GM12873 (cell line): ENCODE measurements around the gene CDH13.

Source experiments
- TF ChIP-seq, protein P1 (sequence below): IDR thresholded peaks from 2 replicates; pipeline ENCODE4 v1.5.1; 2012; ENCODE audit warnings: low read depth, mild to moderate bottlenecking, moderate library complexity, low read length, control low read depth; ENCODE audit not compliant: insufficient read depth; ENCODE audit errors: missing control alignments

CDH13 gene

DNA sequence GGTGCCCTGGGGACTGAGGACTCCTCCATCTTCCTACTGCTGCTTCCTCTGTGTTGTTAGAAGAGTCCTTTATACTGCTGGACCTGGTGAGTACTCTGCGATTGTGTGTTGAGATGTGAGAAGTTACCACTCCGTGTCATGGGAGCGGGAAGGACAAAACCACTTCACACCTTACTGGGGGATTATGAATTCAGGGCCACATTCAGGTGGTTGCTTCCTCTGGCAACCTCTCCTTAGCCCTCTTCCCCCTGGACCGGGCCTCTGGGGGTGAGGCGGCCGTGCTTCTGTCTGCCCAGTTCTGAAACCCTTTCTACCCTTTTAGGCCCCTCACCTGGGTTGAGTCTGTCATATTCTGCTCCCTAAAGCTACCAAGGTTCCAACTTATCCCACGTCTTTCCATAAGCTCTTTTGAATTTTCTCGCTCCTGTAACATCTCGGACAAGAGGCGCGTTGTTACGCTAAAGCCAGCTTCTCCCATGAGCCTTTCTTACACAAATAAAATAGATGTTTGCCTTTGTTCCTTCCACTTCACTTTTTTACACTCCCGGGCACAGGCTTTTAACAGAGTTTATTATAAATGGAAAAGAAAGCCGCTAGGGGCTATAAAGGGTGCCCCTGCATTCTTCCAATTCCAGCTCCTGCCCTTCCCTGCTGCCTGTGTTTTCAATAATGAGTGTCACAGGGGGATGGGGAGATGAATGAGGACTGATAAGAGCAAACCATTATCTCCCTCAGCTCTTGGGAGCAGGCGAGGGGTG lies 20.7 kb upstream of the CDH13 start:
- TF ChIP-seq, protein P1, sequence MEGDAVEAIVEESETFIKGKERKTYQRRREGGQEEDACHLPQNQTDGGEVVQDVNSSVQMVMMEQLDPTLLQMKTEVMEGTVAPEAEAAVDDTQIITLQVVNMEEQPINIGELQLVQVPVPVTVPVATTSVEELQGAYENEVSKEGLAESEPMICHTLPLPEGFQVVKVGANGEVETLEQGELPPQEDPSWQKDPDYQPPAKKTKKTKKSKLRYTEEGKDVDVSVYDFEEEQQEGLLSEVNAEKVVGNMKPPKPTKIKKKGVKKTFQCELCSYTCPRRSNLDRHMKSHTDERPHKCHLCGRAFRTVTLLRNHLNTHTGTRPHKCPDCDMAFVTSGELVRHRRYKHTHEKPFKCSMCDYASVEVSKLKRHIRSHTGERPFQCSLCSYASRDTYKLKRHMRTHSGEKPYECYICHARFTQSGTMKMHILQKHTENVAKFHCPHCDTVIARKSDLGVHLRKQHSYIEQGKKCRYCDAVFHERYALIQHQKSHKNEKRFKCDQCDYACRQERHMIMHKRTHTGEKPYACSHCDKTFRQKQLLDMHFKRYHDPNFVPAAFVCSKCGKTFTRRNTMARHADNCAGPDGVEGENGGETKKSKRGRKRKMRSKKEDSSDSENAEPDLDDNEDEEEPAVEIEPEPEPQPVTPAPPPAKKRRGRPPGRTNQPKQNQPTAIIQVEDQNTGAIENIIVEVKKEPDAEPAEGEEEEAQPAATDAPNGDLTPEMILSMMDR = no peak

DNA sequence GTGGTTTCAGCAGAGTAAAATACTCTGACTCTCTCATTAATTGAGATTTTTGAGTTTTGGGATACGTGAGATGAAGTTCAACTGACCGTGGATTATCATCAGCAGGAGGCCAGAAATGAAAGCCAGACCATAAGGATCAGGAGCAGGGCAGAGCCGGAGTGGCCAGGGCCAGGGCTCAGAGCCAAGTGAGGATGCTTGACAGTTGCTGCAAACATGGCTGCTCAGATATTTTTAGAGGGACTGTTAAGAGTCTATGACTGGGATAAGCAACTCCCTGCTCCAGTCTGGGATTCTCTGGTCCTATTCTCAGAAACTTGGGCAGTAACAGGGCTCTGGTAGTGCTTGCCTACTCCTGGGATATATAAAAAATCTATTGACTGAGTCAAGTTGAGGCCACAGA lies 17.6 kb upstream of the CDH13 start:
- TF ChIP-seq, protein P1 = no peak

DNA sequence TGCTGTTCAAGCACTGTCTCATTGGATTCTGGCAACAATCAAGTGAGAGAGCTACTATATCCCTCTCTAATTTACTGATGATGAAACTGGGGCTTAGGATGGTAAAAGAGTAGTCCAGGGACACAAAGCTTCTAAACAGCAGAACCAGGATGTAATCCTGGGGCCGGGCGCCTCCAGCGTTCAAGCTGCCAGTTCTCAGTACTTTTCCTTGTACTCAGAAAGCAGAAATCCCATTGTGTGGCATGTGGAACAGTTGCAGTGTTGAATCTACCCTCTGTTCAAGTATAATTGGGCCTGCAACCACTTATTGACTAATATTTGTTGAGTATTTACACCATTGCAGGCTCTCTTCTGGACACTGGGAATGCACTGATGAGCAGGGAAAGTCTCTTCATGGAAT lies 14.5 kb upstream of the CDH13 start:
- TF ChIP-seq, protein P1 = no peak

DNA sequence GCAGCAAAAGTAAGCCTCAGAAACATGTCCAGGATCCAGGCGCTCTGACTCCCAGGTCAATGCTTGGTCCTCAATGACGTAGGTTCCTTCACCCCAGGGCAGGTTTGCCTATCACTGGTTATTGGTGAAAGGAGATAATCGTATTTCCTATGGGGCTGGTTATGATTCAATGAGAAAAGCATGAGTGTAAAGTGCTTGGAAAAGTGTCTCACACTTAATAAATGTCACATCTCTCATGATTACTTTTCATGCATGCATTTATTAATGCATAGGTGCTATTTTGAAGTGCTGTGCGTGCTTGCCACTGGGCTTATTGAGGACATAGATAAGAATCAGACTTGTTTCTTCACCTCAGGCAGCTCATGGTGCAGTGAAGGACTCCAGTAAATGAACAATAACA lies 10.4 kb upstream of the CDH13 start:
- TF ChIP-seq, protein P1 = no peak

DNA sequence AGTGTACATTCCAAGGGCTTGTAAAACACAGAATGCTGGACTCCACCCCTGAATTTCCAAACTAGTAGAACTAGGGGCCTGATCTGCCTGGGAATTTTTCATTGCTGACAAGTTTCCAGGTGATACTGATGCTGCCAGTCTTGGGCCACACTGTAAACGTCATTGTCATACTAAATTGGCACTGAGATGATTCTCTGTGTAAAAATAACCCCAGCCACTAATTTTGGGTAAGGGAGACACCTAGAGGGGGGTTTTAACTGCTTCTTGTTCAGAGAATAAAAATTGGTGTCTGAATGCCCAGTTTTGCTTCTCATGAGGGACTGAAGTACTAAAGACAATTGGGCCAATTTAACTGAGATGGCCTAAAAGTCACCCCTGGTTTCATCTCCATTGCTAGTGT lies 5.0 kb upstream of the CDH13 start:
- TF ChIP-seq, protein P1 = no peak

DNA sequence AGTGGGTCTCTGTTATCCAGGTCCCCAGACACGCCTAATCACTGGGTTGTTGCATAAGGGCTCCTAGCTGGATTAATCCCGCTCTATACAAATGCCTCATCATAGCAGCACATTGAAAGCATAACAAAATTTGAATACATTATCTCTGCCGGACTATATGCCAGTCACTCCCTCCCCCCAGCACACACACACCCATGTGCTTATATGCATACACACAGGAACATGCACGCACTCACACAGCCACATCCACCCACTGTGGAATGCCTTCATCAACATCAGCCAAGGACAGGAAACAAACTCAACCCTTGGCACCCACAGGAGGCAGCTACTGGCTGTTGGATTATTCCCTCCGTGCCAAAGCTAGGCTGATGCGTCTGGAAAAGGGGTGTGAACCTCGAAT lies 3.5 kb upstream of the CDH13 start:
- TF ChIP-seq, protein P1 = no peak

DNA sequence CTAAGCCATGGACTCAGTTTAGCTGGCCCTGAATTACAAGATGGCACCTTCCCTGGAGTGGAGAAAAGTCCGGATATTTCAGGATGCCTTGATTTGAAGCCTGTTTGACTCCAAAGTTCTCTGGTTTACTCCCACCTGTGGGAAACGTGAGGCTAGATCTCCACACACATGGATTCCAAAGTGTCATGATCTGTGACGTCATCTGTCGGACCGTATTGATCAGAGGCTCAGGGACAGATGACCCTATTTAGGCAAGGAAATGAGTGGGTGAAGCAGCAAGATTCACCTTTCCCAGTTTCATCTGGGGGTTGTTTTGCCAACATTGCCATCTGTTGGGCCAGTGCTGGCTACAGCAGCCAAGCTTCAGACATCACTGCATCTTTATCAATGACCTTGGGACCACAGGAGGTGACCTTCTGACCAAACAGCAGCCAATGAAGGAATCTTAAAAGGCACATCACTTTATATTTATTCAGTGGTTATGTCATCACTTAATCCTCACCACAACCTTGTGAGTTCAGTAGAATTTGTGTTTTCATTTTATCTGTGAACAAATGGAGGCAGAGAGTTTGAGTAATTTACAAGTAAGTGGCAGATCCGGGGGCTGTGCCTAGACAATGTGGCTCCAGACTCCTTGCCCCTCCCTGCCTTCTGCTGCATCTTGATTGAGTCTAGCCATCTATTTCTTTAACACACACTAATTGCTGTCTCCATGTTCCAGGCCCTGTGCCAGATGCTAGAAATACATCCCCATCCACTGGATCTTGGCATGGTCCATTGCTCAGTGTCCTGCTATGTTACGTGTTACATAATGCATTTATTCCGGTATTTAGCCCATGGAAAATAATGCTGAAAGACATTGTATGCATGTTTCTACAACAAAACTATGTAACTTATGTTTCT lies 1.5 kb upstream of the CDH13 start:
- TF ChIP-seq, protein P1 = no peak
